B cell (primary cell): ENCODE data around the gene SYNJ2. TPM values are rescaled to one million over a fixed set of nuclear protein-coding genes. Genes with fewer than 3 reads are reported as not detected.

Experiments used
- ATAC-seq: fragments of 200-7000 bp; cut with Tn5 transposase; one replicate; pipeline ENCODE4 v1.10.0; 2021; ENCODE audit warnings: low read depth, mild to moderate bottlenecking, moderate number of reproducible peaks, moderate library complexity
- CTCF ChIA-PET: fragments of 350-600 bp; sonication (Branson Sonifier 250); formaldehyde crosslinking; loops from one replicate; lab custom pipeline; 2021; ENCODE audit warnings: antibody characterized with exemption, inconsistent platforms; lab: Charles Lee
- POLR2A ChIA-PET: fragments of 350-600 bp; sonication (Branson Sonifier 250); formaldehyde crosslinking; loops from one replicate; lab custom pipeline; 2021; ENCODE audit warnings: antibody characterized with exemption; lab: Charles Lee
- DNase-seq: peaks from one replicate; pipeline ENCODE4 v3.0.0; 2013
- H2AFZ ChIP-seq: 2 replicates; pipeline ENCODE4 v1.6.1; 2012; ENCODE audit warnings: mild to moderate bottlenecking, low read depth, low read length; ENCODE audit not compliant: insufficient read depth, poor library complexity, severe bottlenecking
- H3K27ac ChIP-seq, 2 donors: 1 replicate in 1 of 2; 2 replicates in 1 of 2; pipeline ENCODE4 v1.5.1; 2012 to 2013; ENCODE audit warnings: low read length in 2 of 2, mild to moderate bottlenecking in 2 of 2, moderate library complexity in 1 of 2
- H3K27me3 ChIP-seq, 4 experiments: fragments of 200-600 bp in 1 of 4; sonication (generic) in 1 of 4; replicated peaks in 1 of 4; 1 replicate in 2 of 4; 2 replicates in 2 of 4; pipeline versions ENCODE4 v1.6.1 to v1.7.0; 2013 to 2016; ENCODE audit warnings: low read length in 3 of 4, mild to moderate bottlenecking in 2 of 4, mixed read lengths in 1 of 4, moderate library complexity in 1 of 4; ENCODE audit not compliant: insufficient read depth in 4 of 4, control insufficient read depth in 3 of 4; ENCODE audit errors: control extremely low read depth in 1 of 4
- H3K36me3 ChIP-seq, 2 experiments: replicated peaks in 1 of 2; 1 replicate in 1 of 2; 2 replicates in 1 of 2; pipeline versions ENCODE4 v1.6.1 to v1.7.1; 2013; ENCODE audit warnings: low read length in 1 of 2; ENCODE audit not compliant: insufficient read depth in 2 of 2, control insufficient read depth in 1 of 2; ENCODE audit errors: control extremely low read depth in 1 of 2, extremely low read depth in 1 of 2
- H3K4me1 ChIP-seq, 2 donors: fragments of 200-600 bp in 1 of 2; sonication (generic) in 1 of 2; 1 replicate in 1 of 2; 2 replicates in 1 of 2; pipeline versions ENCODE4 v1.5.1 to v1.6.1; 2013 to 2017; ENCODE audit warnings: low read length in 2 of 2; ENCODE audit not compliant: control insufficient read depth in 2 of 2, insufficient read depth in 2 of 2
- H3K4me2 ChIP-seq: replicated peaks from 2 replicates; pipeline ENCODE3; 2012; ENCODE audit warnings: mild to moderate bottlenecking, low read depth, low read length; ENCODE audit not compliant: poor library complexity, severe bottlenecking
- H3K4me3 ChIP-seq, 5 experiments: fragments of 200-600 bp in 1 of 5; sonication (generic) in 1 of 5; 1 replicate in 3 of 5; 2 replicates in 2 of 5; pipeline versions ENCODE4 v1.5.1 to v1.7.0; 2011 to 2016; ENCODE audit warnings: low read length in 4 of 5, mild to moderate bottlenecking in 4 of 5, low read depth in 2 of 5, control low read depth in 1 of 5, moderate library complexity in 1 of 5; ENCODE audit not compliant: insufficient read depth in 1 of 5; ENCODE audit errors: control extremely low read depth in 1 of 5, extremely low read depth in 1 of 5
- H3K79me2 ChIP-seq: fragments of 200-600 bp; sonication (generic); one replicate; pipeline ENCODE4 v1.6.0; 2016; ENCODE audit warnings: low read length; ENCODE audit not compliant: control insufficient read depth, insufficient read depth
- H3K9ac ChIP-seq: fragments of 200-600 bp; sonication (generic); 2 replicates; pipeline ENCODE4 v1.6.1; 2017; ENCODE audit warnings: mild to moderate bottlenecking, low read length, moderate library complexity
- H3K9me3 ChIP-seq, 3 donors: one replicate each; pipeline versions ENCODE4 v1.6.1 to v1.7.1; 2013; ENCODE audit warnings: low read length in 2 of 3; ENCODE audit not compliant: control insufficient read depth in 2 of 3, insufficient read depth in 1 of 3; ENCODE audit errors: control extremely low read depth in 1 of 3
- H4K20me1 ChIP-seq: 2 replicates; pipeline ENCODE4 v1.6.0; 2012; ENCODE audit warnings: mild to moderate bottlenecking, low read length; ENCODE audit not compliant: insufficient read depth, control insufficient read depth, poor library complexity, severe bottlenecking
- H3K27ac Mint-ChIP-seq: one replicate; pipeline ENCODE4 v1.8.0; 2021; ENCODE audit warnings: mixed read lengths
- H3K27me3 Mint-ChIP-seq: one replicate; pipeline ENCODE4 v1.8.0; 2021; ENCODE audit warnings: mixed read lengths
- H3K4me1 Mint-ChIP-seq: one replicate; pipeline ENCODE4 v1.8.0; 2021; ENCODE audit warnings: mixed read lengths
- H3K4me3 Mint-ChIP-seq: one replicate; pipeline ENCODE4 v1.8.0; 2021; ENCODE audit warnings: mixed read lengths
- H3K9me3 Mint-ChIP-seq: one replicate; pipeline ENCODE4 v1.8.0; 2022; ENCODE audit warnings: mixed read lengths; ENCODE audit not compliant: insufficient read depth
- CTCF ChIP-seq: fragments of 200-600 bp; IDR thresholded peaks from one replicate; pipeline ENCODE4 v1.8.0; 2022; ENCODE audit warnings: antibody characterized with exemption, mild to moderate bottlenecking
- EZH2 ChIP-seq: IDR thresholded peaks from 2 replicates; pipeline ENCODE4 v1.6.1; 2012; ENCODE audit warnings: borderline replicate concordance, low read depth, mild to moderate bottlenecking, moderate library complexity, low read length; ENCODE audit not compliant: insufficient read depth, poor library complexity, severe bottlenecking
- WGBS: methylation state at CpG from one replicate; pipeline ENCODE4 v1.1.5; 2013; ENCODE audit warnings: missing lambda C conversion rate; ENCODE audit not compliant: insufficient coverage; 5-methylcytosine and 5-hydroxymethylcytosine counted together
- intact Hi-C: fragments of 100-400 bp; cut with micrococcal nuclease; formaldehyde crosslinking; loops from one replicate; pipeline ENCODE4 v1.10.0; 2022
- polyA plus RNA-seq: library from polyadenylated mRNA; depleted of rRNA; stranded (reverse); fragments of >200 nt; gene quantifications from 2 replicates; pipeline ENCODE4 v1.2.3, GENCODE V29; 2012
- total RNA-seq, 2 donors: library from RNA; stranded (reverse); fragments of 120-200 nt in 1 of 2; gene quantifications; 1 replicate in 1 of 2; 2 replicates in 1 of 2; pipeline versions ENCODE4 v1.2.3 to v1.2.4, GENCODE V29; 2013 to 2022

Gene SYNJ2
- total and polyA plus RNA-seq, 2 donors (not counting 1 experiment from before 2014, with no cell fraction given) = 5.2 to 11.4 TPM

GRCh38 chr6:157965387-157965786 lies 16.3 kb upstream of the SYNJ2 start:
- H3K4me2 ChIP-seq = no peak overlapping the region
- whole genome bisulfite sequencing = 92% methylated on average over 2 of the region's 3 CpGs
- H3K4me3 ChIP-seq = no peak overlapping the region
- no peak overlapping the region for H3K27ac ChIP-seq
- no peak overlapping the region for H3K9ac ChIP-seq
- intact Hi-C loops = no loop called here
- Mint-ChIP-seq H3K9me3 (no peaks in the 10 kb centered on the region), H3K27me3 (peaks cover 13% of the 10 kb centered on the region), H3K4me3 (no peak overlapping the region), H3K4me1 (peaks cover 4% of the 10 kb centered on the region), H3K27ac (no peak overlapping the region)
- no peak overlapping the region for H2AFZ ChIP-seq
- ChIA-PET CTCF (no interaction called here), POLR2A (no interaction called here)
- H3K9me3 ChIP-seq = peaks cover 0 to 12% (median 3%) of the 10 kb centered on the region in 3 donors
- ATAC-seq = no peak
- H4K20me1 ChIP-seq = no peaks in the 10 kb centered on the region
- H3K79me2 ChIP-seq = no peaks in the 10 kb centered on the region
- TF ChIP-seq EZH2 (no peak), CTCF (no peak)
- no peaks in the 10 kb centered on the region for H3K4me1 ChIP-seq
- DNase-seq = no peak
- peaks cover 0 to 4% (median 2%) of the 10 kb centered on the region in 4 experiments for H3K27me3 ChIP-seq
- H3K36me3 ChIP-seq = no peaks in the 10 kb centered on the region

GRCh38 chr6:157966589-157966977 lies 15.1 kb upstream of the SYNJ2 start:
- no peak overlapping the region for H2AFZ ChIP-seq
- no peaks in the 10 kb centered on the region for H3K4me1 ChIP-seq
- H3K9ac ChIP-seq = no peak overlapping the region
- H3K36me3 ChIP-seq = no peaks in the 10 kb centered on the region
- intact Hi-C loops = no loop called here
- ATAC-seq (no peak), DNase-seq (no peak)
- H3K27ac ChIP-seq = no peak overlapping the region
- TF ChIP-seq CTCF = no peak
- no peak for TF ChIP-seq EZH2
- Mint-ChIP-seq H3K9me3 (no peaks in the 10 kb centered on the region), H3K27ac (no peak overlapping the region), H3K4me3 (no peak overlapping the region), H3K4me1 (peaks cover 4% of the 10 kb centered on the region), H3K27me3 (peaks cover 17% of the 10 kb centered on the region)
- H3K79me2 ChIP-seq = no peaks in the 10 kb centered on the region
- peaks cover 0 to 9% (median 3%) of the 10 kb centered on the region in 3 donors for H3K9me3 ChIP-seq
- 67% methylated on average over 8 of the region's 8 CpGs for WGBS
- no peaks in the 10 kb centered on the region for H4K20me1 ChIP-seq
- no peak overlapping the region for H3K4me2 ChIP-seq
- H3K27me3 ChIP-seq = peaks cover 0 to 8% (median 0%) of the 10 kb centered on the region in 4 experiments
- ChIA-PET CTCF (no interaction called here), POLR2A (no interaction called here)
- H3K4me3 ChIP-seq = no peak overlapping the region
